ENCODE results near the gene VAV1. TPM values are rescaled to one million over a fixed set of nuclear protein-coding genes. Genes with fewer than 3 reads are reported as not detected.

The VAV1 gene
- total RNA-seq, 1 experiment from 2014 or later: not detected

GRCh38 chr19:6731822-6732221 lies 40.7 kb upstream of the VAV1 start:
- no TSS peak for BruUV-seq (replicated peaks)
- Mint-ChIP-seq H3K27ac (ENCODE audit: unreplicated experiment) (no peak overlapping the region), H3K9me3 (ENCODE audit: unreplicated experiment) (no peaks in the 10 kb centered on the region), H3K27me3 (ENCODE audit: insufficient read depth, unreplicated experiment) (no peaks in the 10 kb centered on the region), H3K4me3 (ENCODE audit: unreplicated experiment) (no peak overlapping the region), H3K36me3 (ENCODE audit: insufficient read depth, unreplicated experiment) (peaks cover 17% of the 10 kb centered on the region), H3K4me1 (ENCODE audit: low read depth, unreplicated experiment) (peaks cover 6% of the 10 kb centered on the region)
- no peaks in the 10 kb centered on the region; the same call in 1 of the 2 replicates for H3K36me3 ChIP-seq (ENCODE audit: control insufficient read depth, insufficient read depth, low read length)
- intact Hi-C loops (cut with micrococcal nuclease; ENCODE audit: unreplicated experiment): no loop called here
- no peaks in the 10 kb centered on the region for H3K27me3 ChIP-seq (replicated peaks; ENCODE audit: control insufficient read depth, insufficient read depth, low read length)
- POLR2A ChIA-PET: no interaction called here
- no peak for TF ChIP-seq CTCF (IDR thresholded peaks at IDR 0.05; ENCODE audit: insufficient read depth in 1 of 2, low read depth in 1 of 2, low read length in 1 of 2, severe bottlenecking in 1 of 2, unreplicated experiment in 1 of 2)
- CTCF ChIA-PET: no interaction called here
- no peak overlapping the region for H3K4me3 ChIP-seq (ENCODE audit: low read depth, low read length)
- peaks cover 4% of the 10 kb centered on the region; the same call in 1 of the 2 replicates for H3K4me1 ChIP-seq
- H3K9me3 ChIP-seq: no peaks in the 10 kb centered on the region
- DNase-seq: no peak

- H3K36me3 Mint-ChIP-seq (ENCODE audit: insufficient read depth, unreplicated experiment): peaks cover 28% of the 10 kb centered on the region
- no peaks in the 10 kb centered on the region; the same call in 1 of the 2 replicates for H3K36me3 ChIP-seq (ENCODE audit: control insufficient read depth, insufficient read depth, low read length)
- intact Hi-C loops (cut with micrococcal nuclease; ENCODE audit: unreplicated experiment): no loop called here
- no TSS peak for BruUV-seq (replicated peaks)
- H3K4me3 ChIP-seq (ENCODE audit: low read depth, low read length): no peak overlapping the region
- ChIA-PET CTCF (no interaction called here), POLR2A (no interaction called here)
- DNase-seq: no peak
- H3K9me3 Mint-ChIP-seq (ENCODE audit: unreplicated experiment): no peaks in the 10 kb centered on the region
- TF ChIP-seq CTCF (IDR thresholded peaks at IDR 0.05; ENCODE audit: insufficient read depth in 1 of 2, low read depth in 1 of 2, low read length in 1 of 2, severe bottlenecking in 1 of 2, unreplicated experiment in 1 of 2): no peak
- H3K27me3 ChIP-seq (replicated peaks; ENCODE audit: control insufficient read depth, insufficient read depth, low read length): no peaks in the 10 kb centered on the region
- no peak overlapping the region for H3K4me3 Mint-ChIP-seq (ENCODE audit: unreplicated experiment)
- peaks cover 4% of the 10 kb centered on the region; the same call in 1 of the 2 replicates for H3K4me1 ChIP-seq
- no peak overlapping the region for H3K27ac Mint-ChIP-seq (ENCODE audit: unreplicated experiment)
- peaks cover 6% of the 10 kb centered on the region for H3K4me1 Mint-ChIP-seq (ENCODE audit: low read depth, unreplicated experiment)
- no peaks in the 10 kb centered on the region for H3K27me3 Mint-ChIP-seq (ENCODE audit: insufficient read depth, unreplicated experiment)
- no peaks in the 10 kb centered on the region for H3K9me3 ChIP-seq
Measured at GRCh38 chr19:6732803-6733337, 39.6 kb upstream of the VAV1 start.

GRCh38 chr19:6733338-6734095 lies 39.0 kb upstream of the VAV1 start:
- Histone ChIP-seq H3K36me3 (ENCODE audit: control insufficient read depth, insufficient read depth, low read length) (no peaks in the 10 kb centered on the region; the same call in 1 of the 2 replicates), H3K9me3 (no peaks in the 10 kb centered on the region), H3K4me1 (peaks cover 9% of the 10 kb centered on the region), H3K4me3 (ENCODE audit: low read depth, low read length) (no peak overlapping the region), H3K27me3 (replicated peaks; ENCODE audit: control insufficient read depth, insufficient read depth, low read length) (no peaks in the 10 kb centered on the region)
- Mint-ChIP-seq H3K36me3 (ENCODE audit: insufficient read depth, unreplicated experiment) (peaks cover 34% of the 10 kb centered on the region), H3K9me3 (ENCODE audit: unreplicated experiment) (no peaks in the 10 kb centered on the region), H3K27me3 (ENCODE audit: insufficient read depth, unreplicated experiment) (no peaks in the 10 kb centered on the region), H3K27ac (ENCODE audit: unreplicated experiment) (no peak overlapping the region), H3K4me1 (ENCODE audit: low read depth, unreplicated experiment) (peaks cover 11% of the 10 kb centered on the region), H3K4me3 (ENCODE audit: unreplicated experiment) (no peak overlapping the region)
- POLR2A ChIA-PET: no interaction called here
- CTCF ChIA-PET: no interaction called here
- DNase-seq: no peak
- intact Hi-C loops (cut with micrococcal nuclease; ENCODE audit: unreplicated experiment): no loop called here
- BruUV-seq (replicated peaks): no TSS peak
- TF ChIP-seq CTCF (IDR thresholded peaks at IDR 0.05; ENCODE audit: insufficient read depth in 1 of 2, low read depth in 1 of 2, low read length in 1 of 2, severe bottlenecking in 1 of 2, unreplicated experiment in 1 of 2): peak in 1 of 2 experiments; percentile 22

All from Caco-2 (cell line).